Measurements from ENCODE around the gene TBC1D16. TPM values are rescaled to one million over a fixed set of nuclear protein-coding genes. Genes with fewer than 3 reads are reported as not detected.

The TBC1D16 gene
- total RNA-seq, 4 donors from 2014 or later, result 9.1 to 28.0 (median 22.3) TPM

GRCh38 chr17:80030730-80031410 is 4.8 kb downstream of the TBC1D16 start:
- peak in 1 of 2 donors; percentile 59 for DNase-seq (ENCODE audit: low spot score in 2 of 2)
- no peak overlapping the region for H3K4me3 ChIP-seq (ENCODE audit: low read depth, poor library complexity, severe bottlenecking)
- intact Hi-C loops (cut with DNase I; ENCODE audit: low total_unique reads), result no loop called here
- TF ChIP-seq CTCF (IDR thresholded peaks at IDR 0.05) (no peak), POLR2A (IDR thresholded peaks at IDR 0.05) (no peak)
- 53 to 61% methylated on average over 22 to 25 of the region's 25 CpGs for WGBS, 2 donors

- WGBS, 2 donors, result 50 to 57% methylated on average over 9 of the region's 9 CpGs
- no peak overlapping the region for H3K4me3 ChIP-seq (ENCODE audit: low read depth, poor library complexity, severe bottlenecking)
- intact Hi-C loops (cut with DNase I; ENCODE audit: low total_unique reads), result no loop called here
- TF ChIP-seq CTCF (IDR thresholded peaks at IDR 0.05) (no peak), POLR2A (IDR thresholded peaks at IDR 0.05) (no peak)
- peak; percentile 89 to 97 for DNase-seq (ENCODE audit: low spot score in 2 of 2)
Measured at GRCh38 chr17:80029258-80029974, 6.3 kb downstream of the TBC1D16 start.

GRCh38 chr17:80028030-80028429 is 7.6 kb downstream of the TBC1D16 start:
- no peak for DNase-seq (ENCODE audit: low spot score in 2 of 2)
- WGBS, 2 donors, result 44 to 58% methylated on average over 10 of the region's 10 CpGs
- intact Hi-C loops (cut with DNase I; ENCODE audit: low total_unique reads), result no loop called here
- no peak overlapping the region for H3K4me3 ChIP-seq (ENCODE audit: low read depth, poor library complexity, severe bottlenecking)
- TF ChIP-seq POLR2A (IDR thresholded peaks at IDR 0.05) (no peak), CTCF (IDR thresholded peaks at IDR 0.05) (no peak)

GRCh38 chr17:80027043-80027435 is 8.6 kb downstream of the TBC1D16 start:
- 94 to 100% methylated on average over 8 of the region's 8 CpGs for WGBS, 2 donors

GRCh38 chr17:80026359-80027042 is 9.2 kb downstream of the TBC1D16 start:
- DNase-seq (ENCODE audit: low spot score in 2 of 2), result peak in 1 of 2 donors; percentile 51
- intact Hi-C loops (cut with DNase I; ENCODE audit: low total_unique reads), result no loop called here

More at GRCh38 chr17:80027043-80027435, 8.6 kb downstream of the TBC1D16 start:
- no peak for DNase-seq (ENCODE audit: low spot score in 2 of 2)
- intact Hi-C loops (cut with DNase I; ENCODE audit: low total_unique reads), result no loop called here
- no peak for TF ChIP-seq CTCF (IDR thresholded peaks at IDR 0.05)
- no peak for TF ChIP-seq POLR2A (IDR thresholded peaks at IDR 0.05)
- H3K4me3 ChIP-seq (ENCODE audit: low read depth, poor library complexity, severe bottlenecking), result no peak overlapping the region

More at GRCh38 chr17:80026359-80027042, 9.2 kb downstream of the TBC1D16 start:
- no peak overlapping the region for H3K4me3 ChIP-seq (ENCODE audit: low read depth, poor library complexity, severe bottlenecking)
- TF ChIP-seq CTCF (IDR thresholded peaks at IDR 0.05) (no peak), POLR2A (IDR thresholded peaks at IDR 0.05) (no peak)
- WGBS, 2 donors, result 53 to 54% methylated on average over 10 of the region's 10 CpGs

Data from lower leg skin (tissue), 4 donors.